Measurements from ENCODE around the gene FGF1.

Gene FGF1

DNA sequence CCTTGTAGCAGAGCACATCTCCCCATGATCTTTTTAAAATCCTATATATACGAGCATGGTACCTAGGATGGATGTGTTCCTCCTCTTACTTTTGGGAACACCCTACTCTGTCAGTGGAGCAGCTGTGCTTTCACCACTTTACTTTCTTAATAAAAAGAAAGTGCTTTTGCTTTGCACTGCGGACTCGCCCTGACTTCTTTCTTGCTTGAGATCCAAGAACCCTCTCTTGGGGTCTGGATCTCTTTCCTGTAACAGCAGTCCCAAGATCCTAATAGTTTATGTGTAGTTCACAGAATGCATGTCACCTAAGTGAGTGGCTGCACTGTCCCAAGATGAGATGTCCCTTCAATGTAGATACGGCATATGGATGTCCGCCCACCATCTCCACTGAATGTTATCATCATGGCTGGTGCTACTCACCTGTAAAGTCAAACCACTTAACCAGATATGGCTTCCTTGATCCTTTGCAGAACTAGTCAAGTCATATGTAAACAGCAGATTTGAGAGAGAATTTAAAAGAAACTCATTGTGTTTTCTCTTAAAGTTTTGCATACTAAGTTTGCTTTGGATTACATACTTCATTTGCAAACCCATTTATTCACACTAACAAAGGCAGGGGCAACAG lies 1.9 kb downstream of the FGF1 start:
- no peaks in the 10 kb centered on the region for H3K79me2 ChIP-seq (ENCODE audit: insufficient read depth, low read depth)
- H3K27ac ChIP-seq = no peak overlapping the region
- TF ChIP-seq, protein P1, sequence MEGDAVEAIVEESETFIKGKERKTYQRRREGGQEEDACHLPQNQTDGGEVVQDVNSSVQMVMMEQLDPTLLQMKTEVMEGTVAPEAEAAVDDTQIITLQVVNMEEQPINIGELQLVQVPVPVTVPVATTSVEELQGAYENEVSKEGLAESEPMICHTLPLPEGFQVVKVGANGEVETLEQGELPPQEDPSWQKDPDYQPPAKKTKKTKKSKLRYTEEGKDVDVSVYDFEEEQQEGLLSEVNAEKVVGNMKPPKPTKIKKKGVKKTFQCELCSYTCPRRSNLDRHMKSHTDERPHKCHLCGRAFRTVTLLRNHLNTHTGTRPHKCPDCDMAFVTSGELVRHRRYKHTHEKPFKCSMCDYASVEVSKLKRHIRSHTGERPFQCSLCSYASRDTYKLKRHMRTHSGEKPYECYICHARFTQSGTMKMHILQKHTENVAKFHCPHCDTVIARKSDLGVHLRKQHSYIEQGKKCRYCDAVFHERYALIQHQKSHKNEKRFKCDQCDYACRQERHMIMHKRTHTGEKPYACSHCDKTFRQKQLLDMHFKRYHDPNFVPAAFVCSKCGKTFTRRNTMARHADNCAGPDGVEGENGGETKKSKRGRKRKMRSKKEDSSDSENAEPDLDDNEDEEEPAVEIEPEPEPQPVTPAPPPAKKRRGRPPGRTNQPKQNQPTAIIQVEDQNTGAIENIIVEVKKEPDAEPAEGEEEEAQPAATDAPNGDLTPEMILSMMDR (conservative IDR thresholded peaks at IDR 0.05; ENCODE audit: low read depth, low read length) = no peak
- no peak overlapping the region for H2AFZ ChIP-seq (ENCODE audit: low read depth)
- H3K4me3 ChIP-seq (IDR thresholded peaks at IDR 0.05; ENCODE audit: insufficient read depth, low read depth, low read length) = no peak overlapping the region
- H3K36me3 ChIP-seq (ENCODE audit: insufficient read depth) = no peaks in the 10 kb centered on the region
- no peak overlapping the region for H3K4me2 ChIP-seq
- no peak overlapping the region for H3K9ac ChIP-seq
- no peaks in the 10 kb centered on the region for H4K20me1 ChIP-seq (ENCODE audit: insufficient read depth)
- H3K27me3 ChIP-seq (ENCODE audit: insufficient read depth, low read depth) = no peaks in the 10 kb centered on the region
- no peaks in the 10 kb centered on the region for H3K4me1 ChIP-seq (ENCODE audit: low read depth, poor library complexity, severe bottlenecking)

DNA sequence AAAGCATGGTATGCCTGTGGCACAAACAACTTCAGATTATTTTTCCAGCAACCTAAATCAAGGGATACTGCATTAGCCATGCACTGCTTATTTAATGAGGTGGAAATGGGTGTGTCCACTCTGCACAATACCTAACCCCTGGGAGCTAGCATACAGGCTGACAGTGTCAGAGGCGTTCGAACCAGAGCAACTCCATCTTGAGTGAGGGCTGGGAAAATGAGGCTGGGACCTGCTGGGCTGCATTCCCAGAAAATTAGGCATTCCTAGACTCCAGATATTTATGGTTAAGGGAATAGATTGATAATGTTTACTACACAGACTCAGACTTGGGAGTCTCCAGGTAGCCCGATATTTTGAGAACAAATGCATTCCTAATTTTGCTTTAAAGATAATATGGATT lies 2.8 kb downstream of the FGF1 start:
- H3K27ac ChIP-seq = no peak overlapping the region
- TF ChIP-seq, protein P1 (conservative IDR thresholded peaks at IDR 0.05; ENCODE audit: low read depth, low read length) = no peak
- no peak overlapping the region for H3K4me2 ChIP-seq
- H3K27me3 ChIP-seq (ENCODE audit: insufficient read depth, low read depth) = no peaks in the 10 kb centered on the region
- H3K36me3 ChIP-seq (ENCODE audit: insufficient read depth) = no peaks in the 10 kb centered on the region
- H2AFZ ChIP-seq (ENCODE audit: low read depth) = no peak overlapping the region
- H4K20me1 ChIP-seq (ENCODE audit: insufficient read depth) = no peaks in the 10 kb centered on the region
- no peak overlapping the region for H3K9ac ChIP-seq
- no peaks in the 10 kb centered on the region for H3K79me2 ChIP-seq (ENCODE audit: insufficient read depth, low read depth)
- no peaks in the 10 kb centered on the region for H3K4me1 ChIP-seq (ENCODE audit: low read depth, poor library complexity, severe bottlenecking)
- no peak overlapping the region for H3K4me3 ChIP-seq (IDR thresholded peaks at IDR 0.05; ENCODE audit: insufficient read depth, low read depth, low read length)

DNA sequence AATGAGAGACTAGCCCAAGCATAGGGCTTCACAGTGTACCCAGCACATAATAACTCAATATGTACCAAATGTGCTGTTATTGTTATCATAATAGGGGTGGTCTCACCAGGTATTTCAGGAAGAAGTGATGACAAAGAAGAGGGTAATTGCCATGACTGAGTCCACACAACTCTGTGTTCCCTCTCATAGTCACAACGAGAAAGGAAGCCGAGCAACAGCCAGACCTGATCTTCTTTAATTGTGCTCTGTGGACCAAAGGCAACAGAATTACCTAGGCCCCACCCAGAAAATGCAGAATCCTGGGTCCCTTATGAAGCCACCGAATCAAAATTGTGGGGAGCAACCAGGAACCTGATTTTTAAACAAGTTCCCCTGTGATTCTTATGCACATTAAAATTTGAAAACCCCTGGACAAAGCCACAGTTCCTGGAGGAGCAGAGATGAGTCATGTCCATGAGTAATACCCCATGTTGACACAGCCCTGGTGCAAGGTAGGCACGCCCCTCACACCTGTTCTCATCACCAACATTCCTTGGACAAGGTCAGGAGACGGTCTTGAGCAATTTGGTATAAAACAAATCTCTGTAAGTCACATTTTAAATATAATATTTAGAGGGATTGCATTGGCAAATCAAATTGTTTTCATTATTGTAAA lies 5.2 kb downstream of the FGF1 start:
- TF ChIP-seq, protein P1 (conservative IDR thresholded peaks at IDR 0.05; ENCODE audit: low read depth, low read length) = no peak
- no peak overlapping the region for H3K9ac ChIP-seq
- no peak overlapping the region for H3K4me3 ChIP-seq (IDR thresholded peaks at IDR 0.05; ENCODE audit: insufficient read depth, low read depth, low read length)
- H3K79me2 ChIP-seq (ENCODE audit: insufficient read depth, low read depth) = no peaks in the 10 kb centered on the region
- no peaks in the 10 kb centered on the region for H3K36me3 ChIP-seq (ENCODE audit: insufficient read depth)
- H3K27me3 ChIP-seq (ENCODE audit: insufficient read depth, low read depth) = no peaks in the 10 kb centered on the region
- H3K27ac ChIP-seq = no peak overlapping the region
- no peaks in the 10 kb centered on the region for H4K20me1 ChIP-seq (ENCODE audit: insufficient read depth)
- H2AFZ ChIP-seq (ENCODE audit: low read depth) = no peak overlapping the region
- H3K4me2 ChIP-seq = no peak overlapping the region
- no peaks in the 10 kb centered on the region for H3K4me1 ChIP-seq (ENCODE audit: low read depth, poor library complexity, severe bottlenecking)

DNA sequence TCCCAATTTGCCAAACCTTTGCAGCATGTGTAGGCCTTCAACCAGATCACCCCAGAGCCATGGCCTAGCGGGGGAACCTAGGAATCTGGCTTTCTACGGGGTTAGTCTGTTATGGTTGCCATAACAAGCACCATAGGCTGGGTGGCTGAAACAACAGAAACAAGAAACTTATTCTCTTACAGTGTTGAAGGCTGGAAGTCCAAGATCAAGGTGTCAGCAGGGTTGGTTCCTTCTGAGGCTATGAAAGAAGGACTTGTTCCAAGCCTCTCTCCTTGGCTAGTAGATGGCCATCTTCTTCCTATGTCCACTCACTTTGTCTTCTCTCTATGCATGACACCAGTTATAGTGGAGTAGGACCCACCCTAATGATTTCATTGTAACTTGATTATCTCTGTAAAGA lies 6.1 kb downstream of the FGF1 start:
- Histone ChIP-seq H3K9ac (no peak overlapping the region), H3K27me3 (ENCODE audit: insufficient read depth, low read depth) (no peaks in the 10 kb centered on the region), H3K36me3 (ENCODE audit: insufficient read depth) (no peaks in the 10 kb centered on the region), H3K79me2 (ENCODE audit: insufficient read depth, low read depth) (no peaks in the 10 kb centered on the region), H3K4me2 (no peak overlapping the region), H3K4me3 (IDR thresholded peaks at IDR 0.05; ENCODE audit: insufficient read depth, low read depth, low read length) (no peak overlapping the region), H3K4me1 (ENCODE audit: low read depth, poor library complexity, severe bottlenecking) (no peaks in the 10 kb centered on the region), H4K20me1 (ENCODE audit: insufficient read depth) (no peaks in the 10 kb centered on the region), H2AFZ (ENCODE audit: low read depth) (no peak overlapping the region), H3K27ac (no peak overlapping the region)
- TF ChIP-seq, protein P1 (conservative IDR thresholded peaks at IDR 0.05; ENCODE audit: low read depth, low read length) = no peak

All from KMS-11 (cell line).